GM12892 (cell line): ENCODE results near the gene JCAD.

Experiments used
- POLR2A ChIP-seq: IDR thresholded peaks from 2 replicates; pipeline ENCODE4 v1.6.1; 2011; ENCODE audit warnings: low read depth, low read length, control low read depth
- POLR2AphosphoS5 ChIP-seq: IDR thresholded peaks from 2 replicates; pipeline ENCODE4 v1.6.1; 2011; ENCODE audit warnings: low read depth, low read length, control low read depth
- TAF1 ChIP-seq: IDR thresholded peaks from 2 replicates; pipeline ENCODE4 v1.6.1; 2011; ENCODE audit warnings: low read depth, mild to moderate bottlenecking, control low read depth, low read length, borderline replicate concordance

GRCh38 chr10:30059209-30060107, at the start of gene JCAD:
- TF ChIP-seq POLR2AphosphoS5 = no peak
- no peak for TF ChIP-seq POLR2A
- no peak for TF ChIP-seq TAF1
